ENCODE measurements around the gene SOS2.

GRCh38 chr14:50088731-50089130 lies 142.6 kb downstream of the SOS2 start:
- TF ChIP-seq CTCF (IDR thresholded peaks at IDR 0.05): no peak
- TF ChIP-seq POLR2A (IDR thresholded peaks at IDR 0.05): no peak
